Effector memory CD4-positive, alpha-beta T cell (primary cell): Measurements from ENCODE around the gene DPCD.
"Not testable (repeated sequence)": the region's sequence is repeated elsewhere in the genome, so short reads cannot be mapped to it uniquely, and the experiment has no call there.

Experiments
- DNase-seq, 3 donors: peaks; one replicate each; pipeline ENCODE4 v3.0.0-alpha.2; 2020
- H3K27ac ChIP-seq: 2 replicates; pipeline ENCODE4 v1.7.0; 2013; ENCODE audit warnings: mild to moderate bottlenecking, low read length, moderate library complexity; ENCODE audit not compliant: insufficient read depth, poor library complexity, severe bottlenecking
- H3K27me3 ChIP-seq: replicated peaks from 2 replicates; pipeline ENCODE4 v1.7.0; 2013; ENCODE audit warnings: mild to moderate bottlenecking, low read length; ENCODE audit not compliant: insufficient read depth, control insufficient read depth, poor library complexity, severe bottlenecking
- H3K36me3 ChIP-seq: 2 replicates; pipeline ENCODE4 v1.7.0; 2013; ENCODE audit warnings: mild to moderate bottlenecking, low read length, moderate library complexity; ENCODE audit not compliant: control insufficient read depth, insufficient read depth
- H3K4me1 ChIP-seq: 2 replicates; pipeline ENCODE4 v1.7.0; 2013; ENCODE audit warnings: low read length, mild to moderate bottlenecking; ENCODE audit not compliant: control insufficient read depth, insufficient read depth, poor library complexity, severe bottlenecking
- H3K4me3 ChIP-seq: 2 replicates; pipeline ENCODE4 v1.7.0; 2013; ENCODE audit warnings: low read length, low read depth, mild to moderate bottlenecking; ENCODE audit not compliant: insufficient read depth, poor library complexity, severe bottlenecking
- H3K9me3 ChIP-seq: 2 replicates; pipeline ENCODE4 v1.7.0; 2013; ENCODE audit warnings: mild to moderate bottlenecking, low read length, moderate library complexity; ENCODE audit not compliant: control insufficient read depth

DPCD gene

GRCh38 chr10:101618871-101619270, 30.8 kb downstream of the DPCD start:
- no peak overlapping the region for H3K27ac ChIP-seq
- no peak overlapping the region for H3K4me3 ChIP-seq
- no peaks in the 10 kb centered on the region for H3K4me1 ChIP-seq
- H3K36me3 ChIP-seq: peaks cover 61% of the 10 kb centered on the region
- DNase-seq: no peak
- H3K27me3 ChIP-seq: no peaks in the 10 kb centered on the region
- H3K9me3 ChIP-seq: no peaks in the 10 kb centered on the region

GRCh38 chr10:101619983-101620382, 31.9 kb downstream of the DPCD start:
- H3K4me3 ChIP-seq: no peak overlapping the region
- H3K27ac ChIP-seq: no peak overlapping the region
- H3K9me3 ChIP-seq: no peaks in the 10 kb centered on the region
- H3K36me3 ChIP-seq: peaks cover 70% of the 10 kb centered on the region
- DNase-seq: no peak
- H3K4me1 ChIP-seq: no peaks in the 10 kb centered on the region
- H3K27me3 ChIP-seq: no peaks in the 10 kb centered on the region

- Histone ChIP-seq H3K9me3 (no peaks in the 10 kb centered on the region), H3K27ac (no peak overlapping the region), H3K36me3 (peaks cover 53% of the 10 kb centered on the region), H3K4me1 (no peaks in the 10 kb centered on the region), H3K4me3 (no peak overlapping the region), H3K27me3 (no peaks in the 10 kb centered on the region)
- DNase-seq: no peak
Observed at GRCh38 chr10:101623528-101623927, 35.4 kb downstream of the DPCD start.

GRCh38 chr10:101624526-101625102, 36.5 kb downstream of the DPCD start:
- peaks cover 45% of the 10 kb centered on the region for H3K36me3 ChIP-seq

GRCh38 chr10:101625821-101626412, 37.8 kb downstream of the DPCD start:
- DNase-seq: no peak

More at GRCh38 chr10:101624526-101625102, 36.5 kb downstream of the DPCD start:
- H3K27ac ChIP-seq: no peak overlapping the region
- H3K9me3 ChIP-seq: no peaks in the 10 kb centered on the region
- no peak overlapping the region for H3K4me3 ChIP-seq
- no peaks in the 10 kb centered on the region for H3K27me3 ChIP-seq
- no peaks in the 10 kb centered on the region for H3K4me1 ChIP-seq
- DNase-seq: no peak

GRCh38 chr10:101629837-101630632, 41.9 kb downstream of the DPCD start:
- no peaks in the 10 kb centered on the region for H3K9me3 ChIP-seq
- no peaks in the 10 kb centered on the region for H3K4me1 ChIP-seq
- no peak overlapping the region for H3K4me3 ChIP-seq
- no peaks in the 10 kb centered on the region for H3K27me3 ChIP-seq
- DNase-seq: no peak
- no peak overlapping the region for H3K27ac ChIP-seq
- H3K36me3 ChIP-seq: peaks cover 19% of the 10 kb centered on the region

More at GRCh38 chr10:101625821-101626412, 37.8 kb downstream of the DPCD start:
- H3K27ac ChIP-seq: no peak overlapping the region
- H3K27me3 ChIP-seq: no peaks in the 10 kb centered on the region
- no peaks in the 10 kb centered on the region for H3K4me1 ChIP-seq
- H3K4me3 ChIP-seq: no peak overlapping the region
- H3K36me3 ChIP-seq: peaks cover 35% of the 10 kb centered on the region
- no peaks in the 10 kb centered on the region for H3K9me3 ChIP-seq

GRCh38 chr10:101630633-101630920, 42.5 kb downstream of the DPCD start:
- H3K27me3 ChIP-seq: no peaks in the 10 kb centered on the region
- H3K9me3 ChIP-seq: no peaks in the 10 kb centered on the region
- no peaks in the 10 kb centered on the region for H3K4me1 ChIP-seq
- peaks cover 14% of the 10 kb centered on the region for H3K36me3 ChIP-seq
- H3K4me3 ChIP-seq: no peak overlapping the region
- no peak overlapping the region for H3K27ac ChIP-seq
- DNase-seq: no peak

- no peak overlapping the region for H3K4me3 ChIP-seq
- DNase-seq: no peak
- H3K27ac ChIP-seq: no peak overlapping the region
- no peaks in the 10 kb centered on the region for H3K4me1 ChIP-seq
- peaks cover 12% of the 10 kb centered on the region for H3K36me3 ChIP-seq
- H3K27me3 ChIP-seq: no peaks in the 10 kb centered on the region
- no peaks in the 10 kb centered on the region for H3K9me3 ChIP-seq
Observed at GRCh38 chr10:101631821-101632475, 43.8 kb downstream of the DPCD start.

GRCh38 chr10:101633510-101633909, 45.4 kb downstream of the DPCD start:
- not testable (repeated sequence) for H3K4me1 ChIP-seq, H3K9me3 ChIP-seq, H3K4me3 ChIP-seq, H3K27me3 ChIP-seq, H3K27ac ChIP-seq, DNase-seq
- H3K36me3 ChIP-seq: peaks cover 18% of the 10 kb centered on the region
